Measurements from ENCODE around the gene PARP15.

DNA sequence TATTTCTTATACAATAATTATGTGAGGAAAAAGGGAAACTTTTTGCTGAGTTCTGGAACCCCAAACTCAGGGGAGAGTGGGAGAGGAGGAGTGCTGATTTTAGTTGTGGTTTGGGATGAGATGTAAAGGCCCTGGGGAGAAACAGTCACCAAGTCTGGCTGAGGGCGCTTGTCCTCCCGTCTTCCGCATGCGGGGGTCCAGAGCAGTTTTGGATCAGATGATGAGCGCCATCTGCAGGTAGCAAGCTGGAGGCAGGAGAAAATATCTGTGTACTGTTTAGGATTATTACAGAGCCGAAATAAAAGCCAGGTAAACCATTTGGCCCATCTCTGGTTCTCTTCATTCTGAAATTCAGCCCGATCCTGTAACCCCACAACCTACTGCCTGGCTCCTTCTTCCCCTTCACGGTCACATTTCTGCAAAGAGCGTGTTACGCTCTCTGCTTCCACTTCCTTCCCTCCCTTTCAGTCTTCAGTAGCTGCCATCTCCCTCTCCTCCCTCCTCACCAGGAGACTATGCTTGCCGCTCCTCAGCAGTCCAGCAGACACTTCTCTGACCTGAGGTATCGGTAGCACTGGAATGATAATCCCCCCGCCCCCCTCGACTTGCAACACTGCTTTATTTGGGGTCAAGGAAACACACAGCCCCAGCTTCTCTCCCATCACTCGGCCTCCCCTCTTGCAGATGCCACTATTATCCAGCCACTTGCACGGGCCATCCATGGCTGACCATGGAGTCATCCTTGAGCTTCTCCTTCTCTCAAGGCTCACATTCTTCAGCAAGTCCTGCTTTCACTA lies 101.8 kb downstream of the PARP15 start:
- TF ChIP-seq, protein P1, sequence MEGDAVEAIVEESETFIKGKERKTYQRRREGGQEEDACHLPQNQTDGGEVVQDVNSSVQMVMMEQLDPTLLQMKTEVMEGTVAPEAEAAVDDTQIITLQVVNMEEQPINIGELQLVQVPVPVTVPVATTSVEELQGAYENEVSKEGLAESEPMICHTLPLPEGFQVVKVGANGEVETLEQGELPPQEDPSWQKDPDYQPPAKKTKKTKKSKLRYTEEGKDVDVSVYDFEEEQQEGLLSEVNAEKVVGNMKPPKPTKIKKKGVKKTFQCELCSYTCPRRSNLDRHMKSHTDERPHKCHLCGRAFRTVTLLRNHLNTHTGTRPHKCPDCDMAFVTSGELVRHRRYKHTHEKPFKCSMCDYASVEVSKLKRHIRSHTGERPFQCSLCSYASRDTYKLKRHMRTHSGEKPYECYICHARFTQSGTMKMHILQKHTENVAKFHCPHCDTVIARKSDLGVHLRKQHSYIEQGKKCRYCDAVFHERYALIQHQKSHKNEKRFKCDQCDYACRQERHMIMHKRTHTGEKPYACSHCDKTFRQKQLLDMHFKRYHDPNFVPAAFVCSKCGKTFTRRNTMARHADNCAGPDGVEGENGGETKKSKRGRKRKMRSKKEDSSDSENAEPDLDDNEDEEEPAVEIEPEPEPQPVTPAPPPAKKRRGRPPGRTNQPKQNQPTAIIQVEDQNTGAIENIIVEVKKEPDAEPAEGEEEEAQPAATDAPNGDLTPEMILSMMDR (IDR thresholded peaks at IDR 0.05) = peak; percentile 84
- TF ChIP-seq EZH2 (IDR thresholded peaks at IDR 0.05) (no peak), EZH2phosphoT487 (IDR thresholded peaks at IDR 0.05) (no peak)
